K562 (cell line): Measurements from ENCODE around the gene SMIM35. TPM values are rescaled to one million over a fixed set of nuclear protein-coding genes. Genes with fewer than 3 reads are reported as not detected.

ENCODE experiments used
- ATAC-seq: fragments of 200-7000 bp; cut with Tn5 transposase; 3 replicates; pipeline ENCODE4 v1.9.1; 2020; ENCODE audit warnings: moderate library complexity
- BruUV-seq: library from RNA; stranded (reverse); fragments of 400-500 nt; replicated peaks from 2 replicates; lab custom pipeline; 2021; lab: Mats Ljungman, UMichigan
- CTCF ChIA-PET: fragments of 300-600 bp; formaldehyde crosslinking; extraction: SDS; loops from one replicate; lab custom pipeline; 2021; ENCODE audit warnings: low intra/inter-chr PET ratio; lab: Yijun Ruan, JAX
- POLR2A ChIA-PET: fragments of 300-600, 350-650 bp; sonication (Branson Sonifier 250); formaldehyde crosslinking; extraction: SDS; loops from one replicate; lab custom pipeline; 2021; ENCODE audit warnings: antibody characterized with exemption, inconsistent platforms; lab: Yijun Ruan, JAX
- DNase-seq, 4 experiments: peaks; one replicate each; pipeline versions ENCODE4 v3.0.0 to v3.0.0-alpha.2; 2011 to 2018; ENCODE audit warnings: low spot score in 3 of 4, mixed read lengths in 3 of 4; ENCODE audit errors: extremely low read depth in 1 of 4
- FAIRE-seq: peaks from 2 replicates; lab custom pipeline; 2011; peaks lifted over from hg19 to GRCh38; lab: Jason Lieb, UNC
- H2AFZ ChIP-seq: 2 replicates; pipeline ENCODE4 v1.6.0; 2011; ENCODE audit warnings: low read depth, low read length, control low read depth, inconsistent platforms
- H3K27ac ChIP-seq: fragments of 200-600 bp; 3 replicates; pipeline ENCODE4 v1.8.0; 2011; ENCODE audit warnings: low read depth, mild to moderate bottlenecking, control low read depth, inconsistent platforms, low read length, moderate library complexity, mixed read lengths; ENCODE audit errors: extremely low read depth
- H3K27me3 ChIP-seq, 2 experiments: fragments of 300-600 bp in 1 of 2; 2 replicates in 1 of 2; 3 replicates in 1 of 2; pipeline versions ENCODE4 v1.6.0 to v1.8.0; 2011; ENCODE audit warnings: inconsistent platforms in 2 of 2, low read length in 2 of 2, mild to moderate bottlenecking in 1 of 2, mixed read lengths in 1 of 2, moderate library complexity in 1 of 2; ENCODE audit not compliant: control insufficient read depth in 2 of 2, insufficient read depth in 2 of 2
- H3K36me3 ChIP-seq: fragments of 300-600 bp; 3 replicates; pipeline ENCODE4 v1.8.0; 2011; ENCODE audit warnings: mild to moderate bottlenecking, low read length, inconsistent platforms; ENCODE audit not compliant: control insufficient read depth, insufficient read depth
- H3K4me1 ChIP-seq, 2 experiments: fragments of 200-600 bp in 1 of 2; replicated peaks in 1 of 2; 2 replicates in 1 of 2; 3 replicates in 1 of 2; pipeline versions ENCODE4 v1.5.1 to v1.8.0; 2011; ENCODE audit warnings: inconsistent platforms in 2 of 2, low read length in 2 of 2, mild to moderate bottlenecking in 1 of 2, mixed read lengths in 1 of 2, moderate library complexity in 1 of 2; ENCODE audit not compliant: control insufficient read depth in 2 of 2, insufficient read depth in 2 of 2
- H3K4me2 ChIP-seq: 2 replicates; pipeline ENCODE4 v1.6.1; 2011; ENCODE audit warnings: low read length, control low read depth, inconsistent platforms, mixed read lengths; ENCODE audit not compliant: insufficient read depth
- H3K4me3 ChIP-seq: fragments of 200-600 bp; sonication (generic), shearing (Covaris generic); 2 replicates; pipeline ENCODE4 v1.5.1; 2016; ENCODE audit warnings: control low read depth, inconsistent platforms
- H3K79me2 ChIP-seq: fragments of 200-600 bp; 3 replicates; pipeline ENCODE4 v1.8.0; 2011; ENCODE audit warnings: low read length, inconsistent platforms; ENCODE audit not compliant: control insufficient read depth, insufficient read depth
- H3K9ac ChIP-seq, 2 experiments: 2 replicates each; pipeline versions ENCODE4 v1.6.0 to v1.6.1; 2011; ENCODE audit warnings: low read depth in 2 of 2, low read length in 2 of 2, control low read depth in 1 of 2, inconsistent platforms in 1 of 2, mild to moderate bottlenecking in 1 of 2, mixed read lengths in 1 of 2; ENCODE audit not compliant: insufficient read depth in 1 of 2
- H3K9me1 ChIP-seq: one replicate; pipeline ENCODE4 v1.6.0; 2011; ENCODE audit warnings: inconsistent platforms, mild to moderate bottlenecking, low read length, moderate library complexity; ENCODE audit not compliant: control insufficient read depth, insufficient read depth
- H3K9me3 ChIP-seq: replicated peaks from 2 replicates; pipeline ENCODE4 v1.5.1; 2011; ENCODE audit warnings: low read depth, low read length, inconsistent platforms; ENCODE audit not compliant: control insufficient read depth, insufficient read depth
- H4K20me1 ChIP-seq: replicated peaks from 2 replicates; pipeline ENCODE4 v1.6.1; 2011; ENCODE audit warnings: low read length, inconsistent platforms, mixed read lengths; ENCODE audit not compliant: control insufficient read depth, insufficient read depth
- BHLHE40 ChIP-seq: IDR thresholded peaks from 2 replicates; pipeline ENCODE4 v1.6.1; 2011; ENCODE audit warnings: low read length, improper control_type of control experiment
- HDAC1 ChIP-seq, 2 experiments: fragments of 450-650 bp; IDR thresholded peaks; 2 replicates each; pipeline ENCODE4 v1.6.1; 2016 to 2017; ENCODE audit warnings: inconsistent platforms in 1 of 2, mild to moderate bottlenecking in 1 of 2, moderate library complexity in 1 of 2
- KDM5B ChIP-seq: fragments of 200-600 bp; sonication (generic); IDR thresholded peaks from 2 replicates; pipeline ENCODE4 v1.6.1; 2012; ENCODE audit warnings: low read depth, mild to moderate bottlenecking, moderate library complexity, low read length, control low read depth, inconsistent platforms; ENCODE audit not compliant: insufficient replicate concordance
- NFE2L1 ChIP-seq: fragments of 450-650 bp; IDR thresholded peaks from 2 replicates; pipeline ENCODE4 v1.6.1; 2016; ENCODE audit warnings: missing genetic modification characterization, low read depth, mild to moderate bottlenecking, missing compliant biosample characterization, moderate library complexity, borderline replicate concordance
- WHSC1 ChIP-seq: IDR thresholded peaks from one replicate; pipeline ENCODE4 v1.6.1; 2012; ENCODE audit warnings: low read length, control low read depth, inconsistent platforms
- ZNF12 ChIP-seq: sonication (generic); formaldehyde crosslinking; IDR thresholded peaks from 2 replicates; pipeline ENCODE4 v1.4.0; 2020; ENCODE audit warnings: mild to moderate bottlenecking, missing genetic modification reagents
- ZNF23 ChIP-seq: fragments of 250-450 bp; sonication (Bioruptor Pico); IDR thresholded peaks from 2 replicates; pipeline ENCODE4 v1.4.0; 2020; ENCODE audit warnings: mild to moderate bottlenecking
- WGBS: fragments of 100-300 bp; shearing (Covaris generic); methylation state at CpG from one replicate; pipeline ENCODE4 v1.1.6; 2016; ENCODE audit warnings: low coverage, mixed read lengths; ENCODE audit not compliant: insufficient coverage; ENCODE audit errors: missing lambda C conversion rate; 5-methylcytosine and 5-hydroxymethylcytosine counted together
- in situ Hi-C: fragments of 300-500 bp; cut with MboI; formaldehyde crosslinking; loops from 4 replicates; pipeline ENCODE4 v1.15.0; 2018; ENCODE audit warnings: inconsistent platforms, mixed read lengths
- intact Hi-C: fragments of 100-400 bp; cut with micrococcal nuclease; formaldehyde crosslinking; loops from 2 replicates; pipeline ENCODE4 v1.14.2; 2022
- polyA plus RNA-seq, 8 experiments: library from polyadenylated mRNA; depleted of rRNA in 4 of 8; stranded (reverse) in 5 of 8; unstranded in 3 of 8; fragments of >200 nt; fragmentation: Nextera tagmentation in 2 of 8; fragmentation: Illumina TruSeq in 1 of 8; extraction: Ambion mirVana in 2 of 8; extraction: Trizol in 1 of 8; gene quantifications; 2 replicates each; pipeline versions ENCODE4 v1.2.1 to v1.2.3, GENCODE V29; 2011 to 2014; ENCODE audit warnings: inconsistent platforms in 1 of 8, missing spikeins in 1 of 8
- total RNA-seq, 7 experiments: library from RNA; depleted of rRNA in 6 of 7; stranded (reverse); fragments of >200 nt in 6 of 7; fragmentation: Illumina TruSeq in 2 of 7; extraction: Trizol in 2 of 7; gene quantifications; 2 replicates each; pipeline versions ENCODE4 v1.2.1 to v1.2.3, GENCODE V29; 2011 to 2021; ENCODE audit warnings: low replicate concordance in 1 of 7
- TF ChIP-seq, protein P1 (sequence below): fragments of 450-650 bp; IDR thresholded peaks from 2 replicates; pipeline ENCODE4 v1.6.1; 2016
- TF ChIP-seq, protein P2 (sequence below): fragments of 450-650 bp; conservative IDR thresholded peaks from 2 replicates; pipeline ENCODE4 v1.6.1; 2016; ENCODE audit warnings: missing genetic modification characterization, low read depth, mild to moderate bottlenecking, missing compliant biosample characterization, moderate library complexity

SMIM35 gene
- total and polyA plus RNA-seq, 9 of the 15 experiments (the other 6 are each of a cell fraction or from before 2014, with no cell fraction given), result 0.03 TPM; not detected in 7

DNA sequence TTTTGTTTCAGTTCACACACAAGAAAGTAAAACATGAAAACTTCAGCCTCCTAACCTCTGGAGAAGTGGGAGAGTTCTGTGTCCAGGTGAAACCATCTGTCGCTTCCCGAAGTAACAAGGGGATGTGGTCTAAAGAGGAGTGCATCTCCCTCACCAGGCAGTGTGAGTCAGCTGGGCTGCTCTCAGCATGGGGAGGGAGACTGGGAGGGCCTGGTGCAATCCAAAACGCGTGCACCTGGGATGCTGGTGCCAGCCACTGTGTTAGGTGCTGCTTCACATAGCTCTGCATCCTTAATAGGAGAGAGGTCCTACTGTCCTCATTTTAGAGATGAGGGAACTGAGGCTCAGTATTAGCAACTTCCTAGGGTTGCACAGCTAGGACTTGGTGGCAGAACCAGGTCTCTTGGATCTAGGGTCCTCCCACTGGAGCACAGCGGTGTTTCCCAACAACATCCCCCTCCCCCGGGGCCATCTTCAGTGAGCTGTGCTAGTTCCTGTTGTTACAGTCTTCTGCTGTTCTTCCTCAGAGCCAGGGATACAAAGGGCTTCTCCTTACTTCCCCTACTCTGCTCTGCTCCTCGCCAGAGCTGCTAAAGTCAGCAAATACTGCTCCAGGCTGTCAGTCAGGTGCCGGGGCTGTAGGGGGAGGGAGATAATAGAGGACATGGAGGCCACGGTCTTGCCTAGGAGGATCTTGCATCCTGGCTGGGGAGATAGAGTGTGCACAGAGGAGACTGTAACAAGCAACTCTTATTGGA lies 92.6 kb downstream of the SMIM35 start:
- Histone ChIP-seq H3K27ac (no peak overlapping the region), H3K4me2 (no peak overlapping the region), H3K4me3 (no peak overlapping the region), H3K9ac (0 out of 4 replicates have a peak overlapping the region, but pooled peaks of 1 of the 2 experiments have one; percentile 1), H4K20me1 (no peaks in the 10 kb centered on the region), H3K4me1 (peaks cover 5 to 6% of the 10 kb centered on the region in 2 experiments; a peak in 3 of 5 replicates), H3K27me3 (no peaks in the 10 kb centered on the region), H3K9me1 (no peaks in the 10 kb centered on the region), H3K36me3 (peaks cover 23% of the 10 kb centered on the region; the same call in 2 of the 3 replicates), H2AFZ (no peak overlapping the region), H3K79me2 (no peaks in the 10 kb centered on the region), H3K9me3 (no peaks in the 10 kb centered on the region)
- FAIRE-seq (no peak), ATAC-seq (peak; percentile 66), DNase-seq (peak in 1 of 4 experiments; percentile 41)
- BruUV-seq, result no TSS peak
- intact Hi-C loops (no loop called here), in situ Hi-C loops (no loop called here)
- POLR2A ChIA-PET, result interaction anchor here (0.6 to 2.4 kb wide), 5 partner anchors 8 to 19 kb away, joined by 3 to 6 read pairs (median 4); partner anchors contain the start of gene IL10RA
- CTCF ChIA-PET, result no interaction called here
- TF ChIP-seq, protein P1, sequence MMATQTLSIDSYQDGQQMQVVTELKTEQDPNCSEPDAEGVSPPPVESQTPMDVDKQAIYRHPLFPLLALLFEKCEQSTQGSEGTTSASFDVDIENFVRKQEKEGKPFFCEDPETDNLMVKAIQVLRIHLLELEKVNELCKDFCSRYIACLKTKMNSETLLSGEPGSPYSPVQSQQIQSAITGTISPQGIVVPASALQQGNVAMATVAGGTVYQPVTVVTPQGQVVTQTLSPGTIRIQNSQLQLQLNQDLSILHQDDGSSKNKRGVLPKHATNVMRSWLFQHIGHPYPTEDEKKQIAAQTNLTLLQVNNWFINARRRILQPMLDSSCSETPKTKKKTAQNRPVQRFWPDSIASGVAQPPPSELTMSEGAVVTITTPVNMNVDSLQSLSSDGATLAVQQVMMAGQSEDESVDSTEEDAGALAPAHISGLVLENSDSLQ, result peak; percentile 87
- peak; percentile 54 for TF ChIP-seq WHSC1
- no peak for TF ChIP-seq KDM5B
- peak; percentile 63 for TF ChIP-seq BHLHE40
- TF ChIP-seq, protein P2, sequence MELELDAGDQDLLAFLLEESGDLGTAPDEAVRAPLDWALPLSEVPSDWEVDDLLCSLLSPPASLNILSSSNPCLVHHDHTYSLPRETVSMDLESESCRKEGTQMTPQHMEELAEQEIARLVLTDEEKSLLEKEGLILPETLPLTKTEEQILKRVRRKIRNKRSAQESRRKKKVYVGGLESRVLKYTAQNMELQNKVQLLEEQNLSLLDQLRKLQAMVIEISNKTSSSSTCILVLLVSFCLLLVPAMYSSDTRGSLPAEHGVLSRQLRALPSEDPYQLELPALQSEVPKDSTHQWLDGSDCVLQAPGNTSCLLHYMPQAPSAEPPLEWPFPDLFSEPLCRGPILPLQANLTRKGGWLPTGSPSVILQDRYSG (tag), result no peak
- TF ChIP-seq ZNF23 (CRISPR knock-in tag), result no peak
- TF ChIP-seq HDAC1 (IDR thresholded peaks at IDR 0.05), result no peak
- TF ChIP-seq ZNF12 (CRISPR knock-in tag), result peak; percentile 98
- no peak for TF ChIP-seq NFE2L1 (tag)
- 56% methylated on average over 9 of the region's 9 CpGs for WGBS
